ENCODE data around the gene PCMT1. TPM values are rescaled to one million over a fixed set of nuclear protein-coding genes. Genes with fewer than 3 reads are reported as not detected.

The PCMT1 gene
- total and polyA plus RNA-seq, 9 of the 15 experiments (the other 6 are each of a cell fraction or from before 2014, with no cell fraction given) = 217 to 541 (median 327) TPM

DNA sequence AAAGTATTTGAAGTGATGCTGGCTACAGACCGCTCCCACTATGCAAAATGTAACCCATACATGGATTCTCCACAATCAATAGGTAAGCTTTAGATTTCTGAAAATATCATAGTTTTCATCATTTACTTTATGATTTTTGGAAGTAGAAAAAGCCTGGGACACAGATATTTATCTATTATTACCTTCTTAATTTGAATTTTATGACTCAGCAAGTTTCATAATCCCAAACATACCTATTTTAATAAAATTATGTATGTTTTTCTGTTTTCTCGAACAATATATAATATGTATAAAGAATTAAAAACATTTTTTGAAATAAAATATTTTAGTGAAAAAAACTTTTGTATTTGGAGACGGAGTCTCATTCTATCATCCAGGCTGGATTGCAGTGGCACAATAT, 21.6 kb downstream of the PCMT1 start:
- Histone ChIP-seq H3K4me3 (no peak overlapping the region), H3K9me1 (ENCODE audit: control insufficient read depth, insufficient read depth, low read length) (no peaks in the 10 kb centered on the region), H4K20me1 (replicated peaks; ENCODE audit: control insufficient read depth, insufficient read depth, low read length) (no peaks in the 10 kb centered on the region), H3K79me2 (ENCODE audit: control insufficient read depth, insufficient read depth, low read length) (peaks cover 47% of the 10 kb centered on the region), H3K4me2 (ENCODE audit: insufficient read depth, low read length) (no peak overlapping the region), H3K27me3 (ENCODE audit: control insufficient read depth in 2 of 2, insufficient read depth in 2 of 2, low read length in 2 of 2) (no peaks in the 10 kb centered on the region), H3K9ac (ENCODE audit: insufficient read depth in 1 of 2, low read depth in 2 of 2, low read length in 2 of 2) (no peak overlapping the region), H3K4me1 (replicated peaks in 1 of 2; ENCODE audit: control insufficient read depth in 2 of 2, insufficient read depth in 2 of 2, low read length in 2 of 2) (peaks cover 4 to 7% of the 10 kb centered on the region in 2 experiments; a peak in 4 of 5 replicates), H3K9me3 (replicated peaks; ENCODE audit: control insufficient read depth, insufficient read depth, low read depth, low read length) (peaks cover under 1% of the 10 kb centered on the region; the same call in 1 of the 2 replicates), H3K36me3 (ENCODE audit: control insufficient read depth, insufficient read depth, low read length) (peaks cover 75% of the 10 kb centered on the region), H2AFZ (ENCODE audit: low read depth, low read length) (no peak overlapping the region), H3K27ac (ENCODE audit: extremely low read depth, low read depth, low read length) (no peak overlapping the region)
- POLR2A ChIA-PET = no interaction called here
- intact Hi-C loops (cut with micrococcal nuclease) = no loop called here
- no TSS peak for BruUV-seq (replicated peaks)
- CTCF ChIA-PET (ENCODE audit: low intra/inter-chr PET ratio) = no interaction called here
- in situ Hi-C loops (cut with MboI) = no loop called here
- DNase-seq (ENCODE audit: extremely low read depth in 1 of 4, low spot score in 3 of 4) = no peak
- no peak for FAIRE-seq
- WGBS (ENCODE audit: insufficient coverage, low coverage, missing lambda C conversion rate) = 99% methylated on average over 3 of the region's 3 CpGs
- TF ChIP-seq ELK1 (CRISPR knock-in tag; IDR thresholded peaks at IDR 0.05) (no peak), SOX6 (IDR thresholded peaks at IDR 0.05) (no peak), FOXJ2 (tag; IDR thresholded peaks at IDR 0.05) (no peak), RERE (CRISPR knock-in tag; IDR thresholded peaks at IDR 0.05; ENCODE audit: borderline replicate concordance) (no peak), ZNF589 (CRISPR knock-in tag; IDR thresholded peaks at IDR 0.05; ENCODE audit: low read depth) (no peak), BACH1 (tag; IDR thresholded peaks at IDR 0.05) (peak; percentile 45; the same call in 1 of the 2 replicates), CBX5 (IDR thresholded peaks at IDR 0.05; ENCODE audit: borderline replicate concordance, low read depth) (no peak), ZNF316 (IDR thresholded peaks at IDR 0.05) (peak; percentile 78), JUNB (CRISPR knock-in tag; conservative IDR thresholded peaks at IDR 0.05) (no peak), C11orf30 (IDR thresholded peaks at IDR 0.05; ENCODE audit: low read depth) (peak; percentile 51; the same call in 1 of the 2 replicates), ZNF780A (CRISPR knock-in tag; IDR thresholded peaks at IDR 0.05) (no peak), MAFG (tag; conservative IDR thresholded peaks at IDR 0.05) (peak; percentile 21; the same call in 1 of the 2 replicates), ZNF124 (CRISPR knock-in tag; IDR thresholded peaks at IDR 0.05) (no peak)
- TF ChIP-seq, protein P1, sequence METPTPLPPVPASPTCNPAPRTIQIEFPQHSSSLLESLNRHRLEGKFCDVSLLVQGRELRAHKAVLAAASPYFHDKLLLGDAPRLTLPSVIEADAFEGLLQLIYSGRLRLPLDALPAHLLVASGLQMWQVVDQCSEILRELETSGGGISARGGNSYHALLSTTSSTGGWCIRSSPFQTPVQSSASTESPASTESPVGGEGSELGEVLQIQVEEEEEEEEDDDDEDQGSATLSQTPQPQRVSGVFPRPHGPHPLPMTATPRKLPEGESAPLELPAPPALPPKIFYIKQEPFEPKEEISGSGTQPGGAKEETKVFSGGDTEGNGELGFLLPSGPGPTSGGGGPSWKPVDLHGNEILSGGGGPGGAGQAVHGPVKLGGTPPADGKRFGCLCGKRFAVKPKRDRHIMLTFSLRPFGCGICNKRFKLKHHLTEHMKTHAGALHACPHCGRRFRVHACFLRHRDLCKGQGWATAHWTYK (CRISPR knock-in tag; IDR thresholded peaks at IDR 0.05) = no peak
- ATAC-seq = no peak
